ENCODE results near the gene ACTN4. TPM values are rescaled to one million over a fixed set of nuclear protein-coding genes. Genes with fewer than 3 reads are reported as not detected.

ACTN4 gene
- polyA plus RNA-seq, 1 experiment = 970 TPM

DNA sequence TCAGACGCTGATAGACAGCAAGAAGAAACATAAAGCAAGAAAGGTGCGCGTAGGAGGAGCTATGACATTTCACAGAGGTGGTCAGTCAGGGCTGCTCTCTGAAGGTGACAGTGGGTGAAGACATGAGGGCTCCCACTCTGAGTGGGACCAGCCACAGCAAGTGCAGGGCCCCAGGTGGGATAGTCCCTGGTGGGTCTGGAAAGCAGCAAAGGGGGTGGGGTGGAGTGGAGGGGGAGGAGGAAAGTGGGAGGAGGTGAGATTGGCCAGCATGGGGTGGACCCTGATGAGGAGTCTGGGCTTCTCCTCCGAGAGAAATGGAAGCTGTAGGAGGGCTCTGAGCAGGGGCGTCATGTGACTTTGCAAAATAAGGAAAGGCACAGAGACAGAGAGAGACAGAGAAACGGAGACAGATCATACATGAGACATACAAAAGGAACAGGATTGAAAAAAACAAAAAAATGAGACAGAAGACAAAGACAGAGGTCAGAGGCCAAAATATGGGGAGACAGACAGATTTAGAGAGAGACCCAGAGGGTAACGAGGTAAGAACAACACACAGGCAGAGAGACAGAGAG lies 32.4 kb upstream of the ACTN4 start:
- CTCF ChIA-PET = no interaction called here
- Histone ChIP-seq H3K36me3 (ENCODE audit: control insufficient read depth, insufficient read depth, low read length) (no peaks in the 10 kb centered on the region), H3K4me3 (ENCODE audit: low read depth, low read length) (no peak overlapping the region), H3K27me3 (ENCODE audit: control insufficient read depth, insufficient read depth, low read length) (no peaks in the 10 kb centered on the region)
- no peak for DNase-seq (ENCODE audit: low read depth)
- TF ChIP-seq, protein P1, sequence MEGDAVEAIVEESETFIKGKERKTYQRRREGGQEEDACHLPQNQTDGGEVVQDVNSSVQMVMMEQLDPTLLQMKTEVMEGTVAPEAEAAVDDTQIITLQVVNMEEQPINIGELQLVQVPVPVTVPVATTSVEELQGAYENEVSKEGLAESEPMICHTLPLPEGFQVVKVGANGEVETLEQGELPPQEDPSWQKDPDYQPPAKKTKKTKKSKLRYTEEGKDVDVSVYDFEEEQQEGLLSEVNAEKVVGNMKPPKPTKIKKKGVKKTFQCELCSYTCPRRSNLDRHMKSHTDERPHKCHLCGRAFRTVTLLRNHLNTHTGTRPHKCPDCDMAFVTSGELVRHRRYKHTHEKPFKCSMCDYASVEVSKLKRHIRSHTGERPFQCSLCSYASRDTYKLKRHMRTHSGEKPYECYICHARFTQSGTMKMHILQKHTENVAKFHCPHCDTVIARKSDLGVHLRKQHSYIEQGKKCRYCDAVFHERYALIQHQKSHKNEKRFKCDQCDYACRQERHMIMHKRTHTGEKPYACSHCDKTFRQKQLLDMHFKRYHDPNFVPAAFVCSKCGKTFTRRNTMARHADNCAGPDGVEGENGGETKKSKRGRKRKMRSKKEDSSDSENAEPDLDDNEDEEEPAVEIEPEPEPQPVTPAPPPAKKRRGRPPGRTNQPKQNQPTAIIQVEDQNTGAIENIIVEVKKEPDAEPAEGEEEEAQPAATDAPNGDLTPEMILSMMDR (IDR thresholded peaks at IDR 0.05; ENCODE audit: insufficient read depth, low read depth, low read length) = no peak
- POLR2A ChIA-PET = no interaction called here

DNA sequence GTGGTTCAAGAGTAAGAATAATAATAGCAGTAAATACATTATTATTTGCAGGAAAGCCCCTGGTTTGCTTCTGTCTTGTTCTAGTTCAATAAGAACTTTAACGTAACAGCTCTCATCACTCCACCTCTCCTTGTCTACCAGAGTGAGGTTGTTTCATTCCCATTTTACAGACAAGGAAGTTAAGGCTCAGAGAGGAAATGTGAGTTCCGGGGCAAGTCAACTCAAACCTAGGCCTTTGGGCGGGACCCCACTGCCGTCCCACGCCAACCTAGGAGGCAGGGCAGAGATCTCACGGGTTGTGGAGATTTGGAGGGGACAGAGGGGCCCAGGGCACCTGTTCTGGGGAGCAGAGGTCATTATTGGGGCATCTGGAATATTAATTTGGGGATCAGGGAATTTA lies 31.2 kb upstream of the ACTN4 start:
- H3K27me3 ChIP-seq (ENCODE audit: control insufficient read depth, insufficient read depth, low read length) = no peaks in the 10 kb centered on the region
- H3K36me3 ChIP-seq (ENCODE audit: control insufficient read depth, insufficient read depth, low read length) = peaks cover under 1% of the 10 kb centered on the region
- no peak for DNase-seq (ENCODE audit: low read depth)
- ChIA-PET POLR2A (no interaction called here), CTCF (no interaction called here)
- H3K4me3 ChIP-seq (ENCODE audit: low read depth, low read length) = no peak overlapping the region
- TF ChIP-seq, protein P1 (IDR thresholded peaks at IDR 0.05; ENCODE audit: insufficient read depth, low read depth, low read length) = no peak

DNA sequence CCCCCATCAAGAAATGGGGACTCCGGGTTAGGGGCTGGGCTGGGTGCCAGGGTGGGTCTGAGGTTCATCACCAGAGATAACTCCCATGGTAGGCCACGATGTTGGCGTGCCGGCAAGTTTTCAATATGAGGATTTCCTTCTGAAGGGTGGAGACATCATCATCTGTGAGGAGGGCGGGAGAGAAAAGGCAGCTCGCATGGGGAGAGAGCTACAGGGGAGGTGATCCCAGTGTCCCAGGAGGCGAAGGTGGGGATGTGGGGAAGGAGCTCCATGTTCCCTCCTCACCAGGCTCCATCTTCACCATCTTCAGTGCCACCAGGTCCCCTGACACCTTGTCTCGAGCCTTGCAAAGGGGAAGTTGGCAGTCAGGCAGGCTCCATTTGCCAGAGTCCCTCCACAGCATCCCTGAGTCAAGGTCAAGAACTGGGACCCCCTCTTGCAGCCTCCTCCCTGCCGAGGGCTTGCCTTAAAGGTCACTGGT lies 30.1 kb upstream of the ACTN4 start:
- Histone ChIP-seq H3K4me3 (ENCODE audit: low read depth, low read length) (no peak overlapping the region), H3K36me3 (ENCODE audit: control insufficient read depth, insufficient read depth, low read length) (peaks cover 7% of the 10 kb centered on the region), H3K27me3 (ENCODE audit: control insufficient read depth, insufficient read depth, low read length) (no peaks in the 10 kb centered on the region)
- ChIA-PET POLR2A (no interaction called here), CTCF (interaction anchor here (1.0 to 2.0 kb wide), 3 partner anchors 14 to 215 kb away, joined by 3 to 6 read pairs (median 3); partner anchors contain the start of gene FAM98C)
- TF ChIP-seq, protein P1 (IDR thresholded peaks at IDR 0.05; ENCODE audit: insufficient read depth, low read depth, low read length) = no peak
- DNase-seq (ENCODE audit: low read depth) = no peak

DNA sequence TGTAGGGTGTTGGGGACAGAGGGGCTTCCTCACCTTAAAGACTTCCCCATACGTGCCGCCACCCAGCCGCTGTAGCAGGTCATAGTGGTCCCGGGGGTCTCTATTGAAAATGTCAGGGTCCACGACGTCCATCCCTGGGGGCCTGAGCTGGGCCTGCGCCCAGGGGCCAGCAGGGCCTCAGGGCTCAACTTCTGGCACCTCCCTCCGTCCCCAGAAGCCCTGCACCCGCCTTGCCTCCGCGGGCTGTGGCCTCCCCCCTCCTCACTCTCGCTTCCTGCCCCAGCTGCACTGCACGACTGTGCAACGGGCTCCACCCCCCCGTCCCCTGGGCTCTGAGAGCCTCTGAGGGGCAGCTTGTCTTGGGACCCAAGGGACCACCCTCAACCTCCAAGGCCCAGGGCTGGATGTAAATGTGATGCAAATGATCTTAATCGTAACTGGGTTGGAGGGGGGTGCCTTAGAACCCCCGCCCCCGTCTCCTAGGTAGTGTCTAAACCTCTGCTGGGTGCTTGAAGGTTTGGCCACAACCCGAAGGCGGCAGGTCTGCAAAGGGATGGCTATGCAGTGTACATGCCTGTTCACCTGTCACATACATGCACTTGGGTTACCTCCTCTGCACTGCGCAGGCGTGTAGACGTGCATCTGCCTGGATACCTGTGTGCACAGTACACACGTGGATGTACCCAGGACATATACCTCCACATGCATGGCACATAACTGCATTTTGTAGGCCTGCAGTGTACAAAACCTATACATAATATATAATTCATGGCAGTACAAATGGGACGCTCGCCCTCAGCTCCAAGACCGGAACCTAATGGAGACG lies 29.5 kb upstream of the ACTN4 start, which contains the start of gene MAP4K1:
MAP4K1 (minus strand) TSS at position 190 of the 826 bp plus-strand sequence; CDS start at position 132, 58 bp downstream.
- DNase-seq (ENCODE audit: low read depth) = no peak
- TF ChIP-seq, protein P1 (IDR thresholded peaks at IDR 0.05; ENCODE audit: insufficient read depth, low read depth, low read length) = no peak
- Histone ChIP-seq H3K27me3 (ENCODE audit: control insufficient read depth, insufficient read depth, low read length) (no peaks in the 10 kb centered on the region), H3K36me3 (ENCODE audit: control insufficient read depth, insufficient read depth, low read length) (peaks cover 7% of the 10 kb centered on the region), H3K4me3 (ENCODE audit: low read depth, low read length) (peak within 1 kb of the TSS; percentile 92)
- ChIA-PET POLR2A (interaction anchor here (0.5 to 1.1 kb wide), 2 partner anchors 29 to 41 kb away, joined by 5 read pairs; partner anchors contain the start of gene ACTN4), CTCF (interaction anchor here (1.0 to 2.1 kb wide), 6 partner anchors 14 to 312 kb away, joined by 3 to 13 read pairs (median 4); partner anchors contain the start of genes FAM98C, MRPS12 and SARS2)

Data from BJ (cell line).